Measurements from ENCODE around the gene GIN1.

GRCh38 chr5:103145196-103145595 lies 25.3 kb upstream of the GIN1 start:
- TF ChIP-seq ZFX (IDR thresholded peaks at IDR 0.05; ENCODE audit: borderline replicate concordance), result no peak
- no peak for TF ChIP-seq CTCF (IDR thresholded peaks at IDR 0.05)

All from 22Rv1 (cell line).